Peyer's patch (tissue), 4 donors: ENCODE data around the gene MARCHF6.

Experiments used
- CTCF ChIP-seq, 6 experiments: fragments of 450-650 bp in 4 of 6; fragments of 200-600 bp in 2 of 6; sonication (generic) in 1 of 6; IDR thresholded peaks; one replicate each; pipeline ENCODE4 v1.5.1; 2017 to 2019; ENCODE audit warnings: antibody characterized with exemption in 6 of 6, mild to moderate bottlenecking in 3 of 6, moderate library complexity in 1 of 6
- POLR2A ChIP-seq, 2 donors: fragments of 450-650 bp; IDR thresholded peaks; one replicate each; pipeline ENCODE4 v1.5.1; 2017; ENCODE audit warnings: antibody characterized with exemption in 2 of 2, mild to moderate bottlenecking in 2 of 2, moderate library complexity in 2 of 2

GRCh38 chr5:10308844-10309243 lies 44.7 kb upstream of the MARCHF6 start:
- TF ChIP-seq CTCF (IDR thresholded peaks at IDR 0.05) (no peak), POLR2A (IDR thresholded peaks at IDR 0.05) (no peak)
